HG02571 (cell line): ENCODE data around the gene CDH20.
A peak's percentile ranks its signal among the peaks of the same experiment; 100 is the strongest.
"Not testable (repeated sequence)": the region's sequence is repeated elsewhere in the genome, so short reads cannot be mapped to it uniquely, and the experiment has no call there.

Experiments
- ATAC-seq: cut with Tn5 transposase; IDR thresholded peaks from one replicate; pipeline ENCODE4 v1.9.1; 2021; ENCODE audit warnings: mild to moderate bottlenecking, moderate library complexity; ENCODE audit not compliant: unreplicated experiment

CDH20 gene

DNA sequence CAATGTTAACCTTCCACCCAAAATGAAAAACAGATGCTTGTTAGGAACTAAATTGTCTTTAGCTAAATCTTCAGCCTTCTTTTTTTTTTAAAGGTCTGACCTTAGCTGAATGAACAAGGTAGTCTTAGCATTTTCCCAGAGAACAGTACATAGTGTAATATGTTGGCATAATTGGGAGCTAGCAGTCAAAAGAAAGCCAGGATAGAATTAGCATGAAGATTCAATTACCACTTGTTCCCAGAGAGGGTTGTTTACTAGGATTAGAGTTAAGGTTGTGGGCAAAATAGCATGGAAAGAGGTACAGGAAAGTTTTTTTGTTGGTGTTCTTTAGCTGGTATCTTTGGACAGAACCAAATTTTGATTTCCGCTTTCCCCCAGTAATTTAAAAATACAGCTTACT, 6.9 kb downstream of the CDH20 start:
- no peak for ATAC-seq

GRCh38 chr18:61348230-61348629, 15.0 kb downstream of the CDH20 start:
- no peak for ATAC-seq

DNA sequence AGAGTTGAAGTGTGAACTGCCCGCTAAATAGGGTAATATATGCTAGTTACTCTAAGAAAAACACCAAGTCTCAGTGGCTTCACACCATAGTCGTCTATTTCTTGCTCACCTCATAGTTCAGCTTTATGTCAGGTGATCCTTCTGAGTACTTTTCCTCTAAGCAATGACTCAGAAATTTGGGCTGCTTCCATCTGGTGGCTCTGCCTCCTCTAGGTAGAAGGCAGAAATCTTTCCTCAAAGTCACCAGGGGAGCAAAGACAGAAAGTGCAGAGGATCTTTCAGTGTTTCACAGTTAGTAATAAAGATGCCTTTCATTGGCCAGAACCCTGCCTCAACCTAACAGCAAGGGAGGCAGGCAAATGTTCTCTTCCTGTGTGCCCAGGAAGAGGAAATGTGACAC, 17.3 kb downstream of the CDH20 start:
- no peak for ATAC-seq

DNA sequence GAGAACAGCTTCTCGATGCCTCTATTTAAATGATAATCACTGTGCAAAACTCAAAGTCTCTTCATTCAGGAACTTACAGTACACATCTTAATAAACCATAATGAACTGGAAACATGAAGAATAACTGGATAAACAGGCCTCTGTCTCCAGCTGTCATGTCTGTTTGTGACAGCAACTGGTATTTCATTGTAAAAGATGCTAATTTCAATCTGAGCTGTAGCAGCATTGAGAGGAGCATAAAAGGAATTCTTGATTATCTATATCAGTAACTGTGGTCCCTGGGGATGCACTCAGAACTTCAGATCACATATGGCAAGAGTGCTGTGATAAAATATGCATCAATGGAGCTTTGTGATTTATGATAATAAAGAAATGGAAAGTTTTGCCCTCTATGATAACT, 18.8 kb downstream of the CDH20 start:
- no peak for ATAC-seq

- no peak for ATAC-seq
These were observed 19.4 kb downstream of the CDH20 start for GRCh38 chr18:61352611-61353010.

DNA sequence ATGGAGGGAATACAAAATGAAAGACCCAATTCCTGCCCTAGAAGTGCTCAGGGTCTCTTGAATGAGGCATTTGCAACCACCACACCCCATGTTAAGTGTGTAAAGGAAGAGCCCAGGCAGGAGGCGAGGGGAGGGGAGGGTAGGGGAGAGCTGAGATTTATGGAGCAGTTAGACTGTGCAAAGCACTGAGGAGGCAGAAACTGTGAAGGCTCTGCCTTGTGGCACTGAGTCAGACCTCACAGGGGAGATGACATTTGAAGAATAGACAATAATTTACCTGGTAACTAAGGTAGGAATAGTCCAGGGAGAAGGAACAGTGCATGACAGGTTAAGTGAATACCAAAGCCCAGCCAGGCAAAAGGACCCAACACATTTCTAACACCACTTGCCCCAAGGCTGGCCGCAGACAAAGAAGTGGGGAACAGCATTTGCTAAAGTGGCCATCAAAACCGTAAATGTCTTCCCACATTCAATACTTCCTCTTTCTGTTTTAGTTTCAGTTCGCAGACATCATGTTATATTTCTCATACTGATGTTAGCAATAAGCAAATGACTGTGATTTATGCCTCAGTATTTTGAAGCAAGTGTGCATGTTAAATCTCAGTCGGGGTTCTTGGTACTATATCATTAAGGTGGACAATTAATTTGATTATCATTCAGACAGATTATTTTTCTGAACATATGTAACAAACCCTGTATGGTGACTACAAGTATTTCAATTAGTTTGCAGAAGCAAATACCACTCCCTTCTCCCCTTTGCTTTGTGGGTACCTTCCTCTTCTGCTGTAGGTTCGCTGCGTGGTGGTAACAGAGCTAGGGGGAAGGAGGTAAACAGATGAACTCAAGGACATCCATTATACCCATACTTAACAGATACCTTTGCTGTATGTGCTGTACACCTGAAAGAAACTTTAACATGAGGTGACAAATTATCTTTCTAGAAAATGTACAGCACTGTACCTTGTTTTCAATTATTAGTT, 27.5 kb downstream of the CDH20 start:
- peak; percentile 92 for ATAC-seq

GRCh38 chr18:61362511-61362910, 29.3 kb downstream of the CDH20 start:
- ATAC-seq, result no peak

DNA sequence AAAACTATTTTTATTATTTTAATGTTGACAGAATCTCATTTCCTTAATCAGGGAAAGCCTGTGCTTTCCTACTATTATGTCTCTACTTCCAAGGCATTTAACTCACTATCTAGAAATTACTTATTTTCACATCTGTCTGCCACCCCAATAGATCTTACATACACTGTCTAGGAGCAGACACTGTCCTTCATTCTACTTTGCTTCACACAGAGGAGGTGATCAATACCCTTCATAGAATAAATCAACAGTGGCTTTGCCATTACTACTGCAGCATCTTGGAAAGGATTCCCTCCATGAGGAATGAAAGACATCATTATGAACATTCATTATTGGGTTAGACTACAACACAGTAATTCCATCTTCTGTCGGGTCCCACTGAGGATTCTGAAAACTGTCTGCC, 31.7 kb downstream of the CDH20 start:
- ATAC-seq, result no peak

DNA sequence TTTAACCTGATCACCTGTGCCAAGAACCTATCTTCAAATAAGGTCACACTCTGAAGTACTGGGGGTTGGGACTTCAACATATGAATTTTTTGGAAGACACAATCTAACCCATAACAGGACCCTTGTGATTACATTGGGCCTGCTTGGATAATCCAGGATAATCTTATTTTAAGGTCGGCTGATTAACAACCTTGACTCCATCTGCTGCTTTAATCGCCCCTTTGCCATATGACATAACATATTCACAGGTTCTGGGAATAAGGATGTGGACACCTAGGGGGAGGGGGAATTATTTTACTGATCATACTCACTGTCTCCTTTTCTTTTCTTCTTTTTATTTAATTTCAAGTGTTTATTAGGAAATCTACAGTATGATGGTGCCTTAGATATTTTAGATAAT, 34.8 kb downstream of the CDH20 start:
- no peak for ATAC-seq

GRCh38 chr18:61369671-61370070, 36.4 kb downstream of the CDH20 start:
- ATAC-seq, result not testable (repeated sequence)

- no peak for ATAC-seq
These were observed 37.9 kb downstream of the CDH20 start for GRCh38 chr18:61371111-61371510.

DNA sequence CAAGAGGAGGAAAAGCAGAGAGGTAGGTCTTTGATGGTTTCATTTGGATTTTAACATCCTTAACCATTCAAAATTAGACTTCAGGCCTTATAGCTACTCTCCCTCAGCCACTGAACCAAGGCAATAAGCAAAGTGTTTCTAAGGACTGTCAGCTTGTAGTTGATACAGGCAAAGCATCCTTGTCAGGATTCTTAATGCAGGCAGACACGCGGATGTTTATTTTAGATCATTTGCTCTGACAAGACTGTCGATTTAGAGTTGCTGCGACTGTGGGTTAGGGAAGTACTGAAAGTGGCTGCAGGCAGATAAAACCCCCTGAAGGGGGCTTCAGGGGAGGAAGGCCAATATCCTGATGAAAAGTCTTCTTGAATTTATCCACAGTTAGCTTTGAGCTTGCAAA, 46.6 kb downstream of the CDH20 start:
- no peak for ATAC-seq

- ATAC-seq, result no peak
These were observed 54.8 kb downstream of the CDH20 start for GRCh38 chr18:61388010-61388409.

DNA sequence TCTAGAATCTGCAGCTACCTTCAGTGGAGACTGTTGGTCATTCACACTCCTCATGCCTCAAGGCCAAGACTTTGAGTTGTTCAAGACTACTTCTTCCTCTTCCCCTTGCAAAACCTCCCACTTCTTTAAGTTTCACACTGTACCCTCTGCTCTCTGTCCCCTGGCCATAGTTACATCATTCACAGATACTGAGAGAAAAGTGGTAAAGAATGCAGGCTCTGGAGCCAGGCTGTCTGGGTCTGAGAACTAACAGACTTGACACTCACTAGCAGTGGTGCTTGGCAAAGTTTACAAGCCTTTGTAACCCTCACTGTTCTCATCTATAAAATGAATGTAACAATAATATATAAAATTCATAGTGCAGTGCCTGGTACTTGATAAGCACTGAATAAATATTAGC, 61.8 kb downstream of the CDH20 start:
- no peak for ATAC-seq

- ATAC-seq, result no peak
These were observed 64.0 kb downstream of the CDH20 start for GRCh38 chr18:61397222-61397621.

DNA sequence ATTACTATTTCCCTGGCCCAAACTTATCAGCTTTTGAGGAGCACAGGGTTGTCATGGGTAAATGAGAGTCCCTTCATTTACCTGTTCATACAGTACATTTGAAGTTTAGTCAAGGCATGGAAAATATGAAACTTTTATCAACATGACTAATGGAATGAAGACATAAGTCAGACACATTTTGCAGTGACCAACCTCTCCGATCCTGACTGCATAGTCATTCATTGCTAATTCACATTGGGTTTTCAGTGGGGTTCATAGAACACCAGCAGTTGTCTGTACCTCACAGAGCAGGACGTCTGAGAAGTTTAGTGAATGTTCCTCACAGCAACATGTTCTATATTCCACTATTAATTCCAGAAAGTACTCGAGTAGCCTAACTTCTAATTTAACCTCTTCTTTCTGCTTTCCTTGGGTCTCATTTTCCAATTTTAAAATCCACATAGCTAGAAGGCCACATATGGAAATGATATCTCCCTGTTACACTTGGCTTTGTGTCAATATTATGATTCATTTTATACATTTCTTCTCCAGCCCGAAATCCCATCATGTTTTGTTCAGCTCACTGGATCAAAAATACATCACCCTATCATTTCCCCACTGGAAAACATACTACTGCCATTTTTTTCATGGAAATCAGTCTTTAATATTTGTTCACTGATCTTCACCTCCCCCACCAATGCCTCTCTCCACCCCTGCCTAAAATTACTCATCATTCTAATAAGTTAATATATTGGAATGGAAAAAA, 65.9 kb downstream of the CDH20 start:
- no peak for ATAC-seq

- no peak for ATAC-seq
These were observed 66.9 kb downstream of the CDH20 start for GRCh38 chr18:61400016-61400635.

- no peak for ATAC-seq
These were observed 67.5 kb downstream of the CDH20 start for GRCh38 chr18:61400716-61401115.

DNA sequence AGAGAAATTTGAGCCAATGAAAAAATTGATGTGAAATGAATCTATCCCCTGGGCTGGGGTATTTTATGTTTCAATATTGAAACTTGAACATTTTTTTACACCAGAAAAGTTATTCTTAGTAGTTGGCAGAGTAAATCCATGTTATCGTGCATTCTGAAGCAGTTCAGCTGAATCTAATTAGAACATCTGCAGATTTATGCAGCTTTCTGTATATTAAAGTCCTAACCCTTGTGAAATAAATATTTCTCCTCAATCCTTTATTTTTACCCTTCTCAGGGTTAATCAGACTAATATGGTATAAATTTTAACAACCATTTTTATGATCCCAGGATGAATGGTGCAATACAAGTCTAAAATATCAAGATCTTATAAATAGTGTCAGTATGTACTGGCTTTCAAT, 69.5 kb downstream of the CDH20 start:
- no peak for ATAC-seq

DNA sequence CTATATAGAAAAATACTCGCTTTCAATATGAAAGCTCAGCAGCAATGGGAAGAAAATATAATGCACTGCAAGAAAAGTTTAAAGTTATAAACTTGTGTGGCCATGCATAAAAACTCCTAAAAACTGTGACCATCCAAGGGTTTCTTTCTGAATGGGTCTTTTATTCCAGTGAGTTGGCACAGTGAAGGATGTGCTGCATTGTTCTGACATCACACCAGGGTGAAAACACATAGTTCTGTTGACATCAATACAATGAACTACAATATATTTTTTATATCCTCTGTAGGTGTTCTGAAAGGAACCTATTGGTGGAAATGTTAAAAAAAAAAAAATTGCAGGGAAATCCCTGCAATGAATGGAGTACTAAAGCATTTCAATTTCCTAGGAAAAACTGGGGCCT, 80.2 kb downstream of the CDH20 start:
- no peak for ATAC-seq

- no peak for ATAC-seq
These were observed 80.9 kb downstream of the CDH20 start for GRCh38 chr18:61414086-61414485.

DNA sequence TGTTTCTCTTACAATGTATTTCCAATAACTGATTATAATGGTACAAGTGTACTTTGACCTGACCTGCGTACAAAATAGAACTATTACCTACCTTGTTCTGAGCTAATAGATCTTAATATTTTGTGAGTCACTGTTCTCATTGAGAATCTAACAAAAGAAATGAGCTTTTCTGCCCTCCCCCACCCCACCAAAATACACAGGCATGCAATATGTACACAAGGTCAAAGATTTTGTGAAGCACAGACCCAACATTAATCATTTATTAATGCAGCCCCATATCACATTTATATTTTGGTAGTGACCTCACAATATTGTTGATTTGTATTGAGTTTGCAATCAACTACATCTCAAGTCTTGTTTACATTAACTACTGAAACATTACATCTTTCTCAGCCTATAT, 86.5 kb downstream of the CDH20 start:
- no peak for ATAC-seq
